C4-2B (cell line): ENCODE measurements around the gene CDK14.

Source experiments
- H3K27ac ChIP-seq: fragments of 450-650 bp; 2 replicates; pipeline ENCODE4 v1.5.1; 2017
- ZFX ChIP-seq: fragments of 450-650 bp; IDR thresholded peaks from 2 replicates; pipeline ENCODE4 v1.6.1; 2017
- TF ChIP-seq, protein P1 (sequence below): fragments of 450-650 bp; conservative IDR thresholded peaks from 2 replicates; pipeline ENCODE4 v1.5.1; 2017; ENCODE audit warnings: mild to moderate bottlenecking

Gene CDK14

DNA sequence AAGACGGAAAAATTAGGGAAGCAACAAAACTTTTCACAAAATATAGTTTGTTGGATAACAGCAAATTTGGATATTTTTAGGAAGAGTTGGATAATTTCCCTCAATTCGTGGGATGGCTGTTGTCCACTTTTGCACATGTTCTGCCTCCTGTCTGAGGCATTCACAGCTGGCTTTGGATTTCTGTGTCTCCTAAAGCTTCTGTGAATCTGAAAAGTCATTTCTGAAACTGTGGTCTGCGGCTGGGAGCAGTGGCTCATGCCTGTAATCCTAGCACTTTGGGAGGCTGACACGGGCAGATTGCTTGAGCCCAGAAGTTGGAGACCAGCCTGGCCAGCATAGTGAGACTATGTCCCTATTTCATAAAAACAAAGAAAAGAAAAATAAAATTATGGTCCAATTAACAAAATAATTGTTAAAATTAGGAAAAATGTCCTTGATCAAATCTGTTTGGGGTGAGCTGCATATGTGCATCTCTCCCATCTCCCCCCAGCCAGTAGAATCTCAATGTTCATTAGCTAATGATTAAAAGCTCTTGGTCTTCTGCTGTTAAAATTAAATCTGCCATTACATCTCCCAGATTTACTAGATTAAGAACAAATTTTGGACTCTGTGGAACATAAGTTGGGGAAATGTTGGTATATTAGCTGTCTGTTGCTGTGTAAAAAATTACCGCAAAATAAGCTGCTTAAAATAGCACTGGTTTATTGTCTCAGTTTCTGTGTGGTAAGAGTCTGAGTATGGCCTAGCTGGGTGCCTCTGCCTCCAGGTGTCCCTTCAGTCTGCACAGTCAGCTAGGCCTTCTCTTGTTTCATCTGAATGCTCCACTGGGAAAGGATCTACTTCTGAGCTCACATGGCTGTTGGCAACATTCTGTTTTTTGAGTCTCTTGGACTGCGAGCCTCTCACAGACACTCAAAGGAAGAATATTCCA is 336.1 kb downstream of the CDK14 start:
- TF ChIP-seq, protein P1, sequence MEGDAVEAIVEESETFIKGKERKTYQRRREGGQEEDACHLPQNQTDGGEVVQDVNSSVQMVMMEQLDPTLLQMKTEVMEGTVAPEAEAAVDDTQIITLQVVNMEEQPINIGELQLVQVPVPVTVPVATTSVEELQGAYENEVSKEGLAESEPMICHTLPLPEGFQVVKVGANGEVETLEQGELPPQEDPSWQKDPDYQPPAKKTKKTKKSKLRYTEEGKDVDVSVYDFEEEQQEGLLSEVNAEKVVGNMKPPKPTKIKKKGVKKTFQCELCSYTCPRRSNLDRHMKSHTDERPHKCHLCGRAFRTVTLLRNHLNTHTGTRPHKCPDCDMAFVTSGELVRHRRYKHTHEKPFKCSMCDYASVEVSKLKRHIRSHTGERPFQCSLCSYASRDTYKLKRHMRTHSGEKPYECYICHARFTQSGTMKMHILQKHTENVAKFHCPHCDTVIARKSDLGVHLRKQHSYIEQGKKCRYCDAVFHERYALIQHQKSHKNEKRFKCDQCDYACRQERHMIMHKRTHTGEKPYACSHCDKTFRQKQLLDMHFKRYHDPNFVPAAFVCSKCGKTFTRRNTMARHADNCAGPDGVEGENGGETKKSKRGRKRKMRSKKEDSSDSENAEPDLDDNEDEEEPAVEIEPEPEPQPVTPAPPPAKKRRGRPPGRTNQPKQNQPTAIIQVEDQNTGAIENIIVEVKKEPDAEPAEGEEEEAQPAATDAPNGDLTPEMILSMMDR: no peak
- no peak for TF ChIP-seq ZFX
- H3K27ac ChIP-seq: no peak overlapping the region

GRCh38 chr7:90933041-90933440 is 336.9 kb downstream of the CDK14 start:
- no peak for TF ChIP-seq ZFX
- TF ChIP-seq, protein P1: no peak
- no peak overlapping the region for H3K27ac ChIP-seq

DNA sequence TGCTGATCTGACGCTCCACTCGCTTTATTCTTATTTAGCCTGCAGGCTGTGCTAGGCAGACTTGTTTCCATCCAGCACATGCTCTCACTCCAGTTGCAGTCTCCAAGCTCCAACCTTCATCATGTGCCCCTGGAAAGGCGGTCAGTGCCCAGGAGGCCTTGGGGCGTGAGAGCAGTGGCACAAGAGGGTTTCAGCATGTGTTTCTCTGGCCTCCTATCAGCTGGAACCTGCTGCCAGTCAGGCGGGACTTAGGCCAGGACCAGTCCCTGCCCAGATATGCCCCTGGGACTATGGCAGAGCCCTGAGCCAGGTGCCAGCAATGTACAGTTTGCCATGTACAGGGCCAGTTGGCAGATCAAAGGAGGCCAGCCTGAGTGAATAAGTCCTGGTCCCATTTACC is 337.9 kb downstream of the CDK14 start:
- TF ChIP-seq, protein P1: no peak
- no peak for TF ChIP-seq ZFX
- H3K27ac ChIP-seq: no peak overlapping the region

DNA sequence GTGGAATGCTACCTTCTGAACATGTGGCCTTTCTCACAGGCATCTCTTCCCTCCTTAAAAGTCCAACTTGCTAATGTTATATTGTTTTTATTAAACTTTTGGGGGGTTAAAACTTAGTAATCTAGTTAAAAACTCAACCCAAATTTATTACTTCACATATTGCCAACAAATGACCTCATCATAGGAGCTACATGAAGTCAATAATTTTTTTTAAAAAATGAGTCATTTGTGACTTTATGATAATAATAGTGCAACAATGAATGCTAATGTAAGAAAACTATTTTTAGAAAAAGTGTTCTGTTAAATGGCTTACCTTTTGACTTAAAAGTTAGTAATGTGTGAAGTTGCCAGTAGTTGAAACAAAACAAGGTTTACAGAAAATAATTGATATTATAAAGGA is 342.2 kb downstream of the CDK14 start:
- H3K27ac ChIP-seq: no peak overlapping the region
- no peak for TF ChIP-seq ZFX

- TF ChIP-seq, protein P1: no peak
- no peak for TF ChIP-seq ZFX
These were observed 343.5 kb downstream of the CDK14 start for GRCh38 chr7:90939666-90940065.

GRCh38 chr7:90944021-90944420 is 347.9 kb downstream of the CDK14 start:
- TF ChIP-seq, protein P1: no peak
- TF ChIP-seq ZFX: no peak
- no peak overlapping the region for H3K27ac ChIP-seq

More at GRCh38 chr7:90939666-90940065, 343.5 kb downstream of the CDK14 start:
- H3K27ac ChIP-seq: no peak overlapping the region

DNA sequence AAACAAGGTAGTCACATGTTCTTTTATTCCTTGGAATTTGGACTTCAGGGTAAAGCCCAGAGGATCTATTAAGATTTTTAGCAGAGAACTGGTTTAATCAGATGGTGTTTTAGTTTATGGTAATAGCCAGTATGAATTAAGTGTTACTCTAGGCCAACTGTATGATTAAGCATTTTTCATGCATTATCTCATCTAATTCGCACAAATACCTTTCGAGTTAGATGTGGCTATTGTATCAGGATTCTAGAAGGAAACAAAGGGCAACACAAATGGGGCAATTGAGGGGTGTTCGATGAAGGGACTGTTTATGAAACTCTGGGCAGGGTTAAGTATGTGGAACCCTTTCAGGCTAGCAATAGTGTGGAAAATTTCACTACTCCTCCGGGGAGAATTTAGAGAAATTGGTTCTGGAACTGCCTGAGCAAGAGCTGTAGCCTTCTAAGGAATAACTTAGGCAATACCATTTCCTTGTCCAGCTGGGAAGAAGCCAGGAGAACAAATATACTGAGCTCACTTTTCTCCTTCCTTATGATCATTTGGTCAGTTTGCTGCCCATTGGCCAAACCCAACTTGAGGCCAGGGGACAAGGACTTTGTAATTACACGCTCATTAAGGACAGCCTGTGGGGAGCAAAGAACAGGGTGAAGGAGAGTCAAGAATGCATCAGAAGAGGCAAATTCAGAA is 349.1 kb downstream of the CDK14 start:
- no peak for TF ChIP-seq ZFX
- TF ChIP-seq, protein P1: no peak
- peak overlapping the region; percentile 23; the same call in 1 of the 2 replicates for H3K27ac ChIP-seq
